Medulla oblongata (tissue), 1 donor: ENCODE data around the gene DEPP1.

Experiments used
- DNase-seq: peaks from one replicate; pipeline ENCODE4 v3.0.0-alpha.2; 2015; ENCODE audit errors: extremely low spot score

The DEPP1 gene

GRCh38 chr10:44979281-44980191, 927 bp upstream of the DEPP1 start:
- no peak for DNase-seq

- DNase-seq: no peak
These were observed 418 bp downstream of the DEPP1 start for GRCh38 chr10:44978213-44978569.

- no peak for DNase-seq
These were observed 1.1 kb downstream of the DEPP1 start for GRCh38 chr10:44977287-44978212.

GRCh38 chr10:44976352-44977198, 2.0 kb downstream of the DEPP1 start:
- no peak for DNase-seq

GRCh38 chr10:44975431-44976331, 2.9 kb downstream of the DEPP1 start:
- no peak for DNase-seq

GRCh38 chr10:44974628-44975430, 3.8 kb downstream of the DEPP1 start:
- DNase-seq: peak; percentile 83

GRCh38 chr10:44974082-44974627, 4.5 kb downstream of the DEPP1 start:
- peak; percentile 30 for DNase-seq

GRCh38 chr10:44973323-44974081, 5.1 kb downstream of the DEPP1 start:
- DNase-seq: no peak

- DNase-seq: no peak
These were observed 5.7 kb downstream of the DEPP1 start for GRCh38 chr10:44972874-44973306.

GRCh38 chr10:44971935-44972757, 6.5 kb downstream of the DEPP1 start:
- no peak for DNase-seq

- no peak for DNase-seq
These were observed 7.2 kb downstream of the DEPP1 start for GRCh38 chr10:44971434-44971833.

- no peak for DNase-seq
These were observed 7.7 kb downstream of the DEPP1 start for GRCh38 chr10:44970812-44971395.

GRCh38 chr10:44969854-44970253, 8.8 kb downstream of the DEPP1 start:
- no peak for DNase-seq

GRCh38 chr10:44968500-44969400, 9.9 kb downstream of the DEPP1 start:
- peak; percentile 19 for DNase-seq

GRCh38 chr10:44968091-44968490, 10.5 kb downstream of the DEPP1 start:
- peak; percentile 82 for DNase-seq

- peak; percentile 55 for DNase-seq
These were observed 11.0 kb downstream of the DEPP1 start for GRCh38 chr10:44967616-44968015.
